ENCODE measurements around the gene CACNB1.

CACNB1 gene

GRCh38 chr17:39200070-39200879 is 2.8 kb upstream of the CACNB1 start, which contains the start of gene RPL19:
TSS of gene RPL19 (plus strand) at chr17:39200283. CDS start at chr17:39200345, 62 bp downstream.
- Histone ChIP-seq H3K4me1 (ENCODE audit: control insufficient read depth, insufficient read depth, low read length, unreplicated experiment) (peaks cover 27% of the 10 kb centered on the region), H3K27me3 (ENCODE audit: insufficient read depth, low read length) (no peaks in the 10 kb centered on the region), H2AFZ (ENCODE audit: low read length, unreplicated experiment) (peak within 1 kb of the TSS; percentile 71), H3K4me3 (ENCODE audit: low read depth, low read length) (peak within 1 kb of the TSS; percentile 84), H3K79me2 (ENCODE audit: control insufficient read depth, insufficient read depth, low read length, unreplicated experiment) (peaks cover 40% of the 10 kb centered on the region), H3K36me3 (ENCODE audit: insufficient read depth, low read length) (peaks cover 31% of the 10 kb centered on the region), H3K27ac (ENCODE audit: low read depth, low read length) (peak within 1 kb of the TSS; percentile 90)

- Histone ChIP-seq H3K4me3 (ENCODE audit: low read depth, low read length) (peak overlapping the region; percentile 84), H3K27me3 (ENCODE audit: insufficient read depth, low read length) (no peaks in the 10 kb centered on the region), H3K4me1 (ENCODE audit: control insufficient read depth, insufficient read depth, low read length, unreplicated experiment) (peaks cover 32% of the 10 kb centered on the region), H3K27ac (ENCODE audit: low read depth, low read length) (peak overlapping the region; percentile 90), H3K36me3 (ENCODE audit: insufficient read depth, low read length) (peaks cover 27% of the 10 kb centered on the region), H2AFZ (ENCODE audit: low read length, unreplicated experiment) (peak overlapping the region; percentile 71), H3K79me2 (ENCODE audit: control insufficient read depth, insufficient read depth, low read length, unreplicated experiment) (peaks cover 45% of the 10 kb centered on the region)
Observed at GRCh38 chr17:39199820-39200069, 2.3 kb upstream of the CACNB1 start.

GRCh38 chr17:39198186-39198566 is 707 bp upstream of the CACNB1 start:
- no peak overlapping the region for H3K27ac ChIP-seq (ENCODE audit: low read depth, low read length)
- peak overlapping the region; percentile 95; the same call in 1 of the 2 replicates for H3K4me3 ChIP-seq (ENCODE audit: low read depth, low read length)
- H3K27me3 ChIP-seq (ENCODE audit: insufficient read depth, low read length): no peaks in the 10 kb centered on the region
- peaks cover 60% of the 10 kb centered on the region for H3K79me2 ChIP-seq (ENCODE audit: control insufficient read depth, insufficient read depth, low read length, unreplicated experiment)
- H3K4me1 ChIP-seq (ENCODE audit: control insufficient read depth, insufficient read depth, low read length, unreplicated experiment): peaks cover 41% of the 10 kb centered on the region
- H2AFZ ChIP-seq (ENCODE audit: low read length, unreplicated experiment): peak overlapping the region; percentile 61
- H3K36me3 ChIP-seq (ENCODE audit: insufficient read depth, low read length): peaks cover 20% of the 10 kb centered on the region

GRCh38 chr17:39196808-39197291 is 619 bp downstream of the CACNB1 start:
- peaks cover 54% of the 10 kb centered on the region for H3K79me2 ChIP-seq (ENCODE audit: control insufficient read depth, insufficient read depth, low read length, unreplicated experiment)
- no peak overlapping the region for H3K27ac ChIP-seq (ENCODE audit: low read depth, low read length)
- H3K36me3 ChIP-seq (ENCODE audit: insufficient read depth, low read length): peaks cover 10% of the 10 kb centered on the region; the same call in 1 of the 2 replicates
- H3K4me1 ChIP-seq (ENCODE audit: control insufficient read depth, insufficient read depth, low read length, unreplicated experiment): peaks cover 30% of the 10 kb centered on the region
- peak overlapping the region; percentile 95 for H3K4me3 ChIP-seq (ENCODE audit: low read depth, low read length)
- H3K27me3 ChIP-seq (ENCODE audit: insufficient read depth, low read length): no peaks in the 10 kb centered on the region
- peak overlapping the region; percentile 37 for H2AFZ ChIP-seq (ENCODE audit: low read length, unreplicated experiment)

- H3K79me2 ChIP-seq (ENCODE audit: control insufficient read depth, insufficient read depth, low read length, unreplicated experiment): peaks cover 48% of the 10 kb centered on the region
- H3K4me1 ChIP-seq (ENCODE audit: control insufficient read depth, insufficient read depth, low read length, unreplicated experiment): peaks cover 26% of the 10 kb centered on the region
- peak overlapping the region; percentile 95 for H3K4me3 ChIP-seq (ENCODE audit: low read depth, low read length)
- no peak overlapping the region for H3K27ac ChIP-seq (ENCODE audit: low read depth, low read length)
- H2AFZ ChIP-seq (ENCODE audit: low read length, unreplicated experiment): no peak overlapping the region
- H3K36me3 ChIP-seq (ENCODE audit: insufficient read depth, low read length): peaks cover 9% of the 10 kb centered on the region; the same call in 1 of the 2 replicates
- H3K27me3 ChIP-seq (ENCODE audit: insufficient read depth, low read length): no peaks in the 10 kb centered on the region
Observed at GRCh38 chr17:39196241-39196807, 1.1 kb downstream of the CACNB1 start.

GRCh38 chr17:39195568-39196160 is 1.8 kb downstream of the CACNB1 start:
- H3K4me1 ChIP-seq (ENCODE audit: control insufficient read depth, insufficient read depth, low read length, unreplicated experiment): peaks cover 26% of the 10 kb centered on the region
- peaks cover 42% of the 10 kb centered on the region for H3K79me2 ChIP-seq (ENCODE audit: control insufficient read depth, insufficient read depth, low read length, unreplicated experiment)
- no peak overlapping the region for H2AFZ ChIP-seq (ENCODE audit: low read length, unreplicated experiment)
- H3K27ac ChIP-seq (ENCODE audit: low read depth, low read length): no peak overlapping the region
- H3K4me3 ChIP-seq (ENCODE audit: low read depth, low read length): peak overlapping the region; percentile 95
- H3K27me3 ChIP-seq (ENCODE audit: insufficient read depth, low read length): no peaks in the 10 kb centered on the region
- H3K36me3 ChIP-seq (ENCODE audit: insufficient read depth, low read length): peaks cover 3% of the 10 kb centered on the region; the same call in 1 of the 2 replicates

- no peak overlapping the region for H3K27ac ChIP-seq (ENCODE audit: low read depth, low read length)
- peaks cover 36% of the 10 kb centered on the region for H3K79me2 ChIP-seq (ENCODE audit: control insufficient read depth, insufficient read depth, low read length, unreplicated experiment)
- H3K27me3 ChIP-seq (ENCODE audit: insufficient read depth, low read length): no peaks in the 10 kb centered on the region
- no peak overlapping the region for H2AFZ ChIP-seq (ENCODE audit: low read length, unreplicated experiment)
- peaks cover 3% of the 10 kb centered on the region; the same call in 1 of the 2 replicates for H3K36me3 ChIP-seq (ENCODE audit: insufficient read depth, low read length)
- H3K4me1 ChIP-seq (ENCODE audit: control insufficient read depth, insufficient read depth, low read length, unreplicated experiment): peaks cover 26% of the 10 kb centered on the region
- H3K4me3 ChIP-seq (ENCODE audit: low read depth, low read length): no peak overlapping the region
Observed at GRCh38 chr17:39194985-39195524, 2.4 kb downstream of the CACNB1 start.

- H3K4me1 ChIP-seq (ENCODE audit: control insufficient read depth, insufficient read depth, low read length, unreplicated experiment): peaks cover 26% of the 10 kb centered on the region
- peaks cover 36% of the 10 kb centered on the region for H3K79me2 ChIP-seq (ENCODE audit: control insufficient read depth, insufficient read depth, low read length, unreplicated experiment)
- H3K4me3 ChIP-seq (ENCODE audit: low read depth, low read length): no peak overlapping the region
- no peaks in the 10 kb centered on the region for H3K27me3 ChIP-seq (ENCODE audit: insufficient read depth, low read length)
- no peak overlapping the region for H3K27ac ChIP-seq (ENCODE audit: low read depth, low read length)
- H2AFZ ChIP-seq (ENCODE audit: low read length, unreplicated experiment): no peak overlapping the region
- H3K36me3 ChIP-seq (ENCODE audit: insufficient read depth, low read length): peaks cover 3% of the 10 kb centered on the region; the same call in 1 of the 2 replicates
Observed at GRCh38 chr17:39194089-39194984, 3.1 kb downstream of the CACNB1 start.

GRCh38 chr17:39193346-39193745 is 4.1 kb downstream of the CACNB1 start:
- peaks cover 36% of the 10 kb centered on the region for H3K79me2 ChIP-seq (ENCODE audit: control insufficient read depth, insufficient read depth, low read length, unreplicated experiment)
- H3K27me3 ChIP-seq (ENCODE audit: insufficient read depth, low read length): no peaks in the 10 kb centered on the region
- no peak overlapping the region for H3K4me3 ChIP-seq (ENCODE audit: low read depth, low read length)
- H3K27ac ChIP-seq (ENCODE audit: low read depth, low read length): no peak overlapping the region
- peaks cover 3% of the 10 kb centered on the region; the same call in 1 of the 2 replicates for H3K36me3 ChIP-seq (ENCODE audit: insufficient read depth, low read length)
- peaks cover 26% of the 10 kb centered on the region for H3K4me1 ChIP-seq (ENCODE audit: control insufficient read depth, insufficient read depth, low read length, unreplicated experiment)
- H2AFZ ChIP-seq (ENCODE audit: low read length, unreplicated experiment): no peak overlapping the region

GRCh38 chr17:39192901-39193300 is 4.6 kb downstream of the CACNB1 start:
- no peaks in the 10 kb centered on the region for H3K27me3 ChIP-seq (ENCODE audit: insufficient read depth, low read length)
- peaks cover 26% of the 10 kb centered on the region for H3K4me1 ChIP-seq (ENCODE audit: control insufficient read depth, insufficient read depth, low read length, unreplicated experiment)
- peaks cover 36% of the 10 kb centered on the region for H3K79me2 ChIP-seq (ENCODE audit: control insufficient read depth, insufficient read depth, low read length, unreplicated experiment)
- H3K27ac ChIP-seq (ENCODE audit: low read depth, low read length): no peak overlapping the region
- no peak overlapping the region for H2AFZ ChIP-seq (ENCODE audit: low read length, unreplicated experiment)
- peaks cover 3% of the 10 kb centered on the region; the same call in 1 of the 2 replicates for H3K36me3 ChIP-seq (ENCODE audit: insufficient read depth, low read length)
- H3K4me3 ChIP-seq (ENCODE audit: low read depth, low read length): no peak overlapping the region
